ENCODE measurements around the gene SYNE1.

SYNE1 gene

GRCh38 chr6:152221806-152222628 is 415.1 kb downstream of the SYNE1 start:
- DNase-seq, result no peak

- no peak for DNase-seq
Observed at GRCh38 chr6:152220786-152221185, 416.4 kb downstream of the SYNE1 start.

- DNase-seq, result no peak
Observed at GRCh38 chr6:152218887-152219286, 418.3 kb downstream of the SYNE1 start.

GRCh38 chr6:152212437-152212836 is 424.7 kb downstream of the SYNE1 start:
- DNase-seq, result no peak

GRCh38 chr6:152209211-152209610 is 428.0 kb downstream of the SYNE1 start:
- no peak for DNase-seq

- DNase-seq, result no peak
Observed at GRCh38 chr6:152207915-152208714, 429.0 kb downstream of the SYNE1 start.

GRCh38 chr6:152206072-152206818 is 430.9 kb downstream of the SYNE1 start:
- DNase-seq, result peak; percentile 49

GRCh38 chr6:152204591-152204990 is 432.6 kb downstream of the SYNE1 start:
- DNase-seq, result no peak

- no peak for DNase-seq
Observed at GRCh38 chr6:152201120-152201519, 436.0 kb downstream of the SYNE1 start.

GRCh38 chr6:152195896-152196295 is 441.3 kb downstream of the SYNE1 start:
- no peak for DNase-seq

GRCh38 chr6:152189736-152190135 is 447.4 kb downstream of the SYNE1 start:
- DNase-seq, result no peak

- no peak for DNase-seq
Observed at GRCh38 chr6:152188011-152188410, 449.2 kb downstream of the SYNE1 start.

GRCh38 chr6:152186840-152187239 is 450.3 kb downstream of the SYNE1 start:
- DNase-seq, result no peak

GRCh38 chr6:152184917-152185574 is 452.1 kb downstream of the SYNE1 start:
- DNase-seq, result peak; percentile 17

- no peak for DNase-seq
Observed at GRCh38 chr6:152184573-152184916, 452.6 kb downstream of the SYNE1 start.

- no peak for DNase-seq
Observed at GRCh38 chr6:152180601-152181000, 456.6 kb downstream of the SYNE1 start.

GRCh38 chr6:152176268-152176667 is 460.9 kb downstream of the SYNE1 start:
- no peak for DNase-seq

- no peak for DNase-seq
Observed at GRCh38 chr6:152173957-152174356, 463.2 kb downstream of the SYNE1 start.

- no peak for DNase-seq
Observed at GRCh38 chr6:152173321-152173720, 463.8 kb downstream of the SYNE1 start.

GRCh38 chr6:152170702-152171667 is 466.2 kb downstream of the SYNE1 start:
- peak; percentile 80 for DNase-seq

GRCh38 chr6:152170313-152170701 is 466.9 kb downstream of the SYNE1 start:
- DNase-seq, result no peak
